WTC11 (cell line): ENCODE results near the gene GNAL. TPM values are rescaled to one million over a fixed set of nuclear protein-coding genes. Genes with fewer than 3 reads are reported as not detected.

Source experiments
- ATAC-seq: fragments of 200-7000 bp; cut with Tn5 transposase; 2 replicates; pipeline ENCODE4 v1.10.0; 2021; ENCODE audit warnings: mild to moderate bottlenecking, moderate library complexity
- CTCF ChIA-PET: fragments of 300-600 bp; sonication (Branson Sonifier 250); formaldehyde crosslinking; loops from one replicate; lab custom pipeline; 2021; ENCODE audit warnings: antibody characterized with exemption; lab: Charles Lee
- POLR2A ChIA-PET: fragments of 350-600 bp; sonication (Branson Sonifier 250); formaldehyde crosslinking; loops from one replicate; lab custom pipeline; 2021; ENCODE audit warnings: antibody characterized with exemption; lab: Charles Lee
- DNase-seq: peaks from one replicate; pipeline ENCODE4 v3.0.0; 2021; ENCODE audit warnings: low spot score
- H3K27ac Mint-ChIP-seq: 2 replicates; pipeline ENCODE4 v1.8.0; 2021; ENCODE audit warnings: mixed read lengths
- H3K27me3 Mint-ChIP-seq: 2 replicates; pipeline ENCODE4 v1.8.0; 2021; ENCODE audit warnings: low read depth, mild to moderate bottlenecking, moderate library complexity, mixed read lengths
- H3K36me3 Mint-ChIP-seq: 2 replicates; pipeline ENCODE4 v1.8.0; 2021; ENCODE audit warnings: mixed read lengths
- H3K4me1 Mint-ChIP-seq: 2 replicates; pipeline ENCODE4 v1.8.0; 2022; ENCODE audit warnings: mixed read lengths
- H3K4me3 Mint-ChIP-seq: 2 replicates; pipeline ENCODE4 v1.8.0; 2021; ENCODE audit warnings: mild to moderate bottlenecking, moderate library complexity, mixed read lengths
- H3K9me3 Mint-ChIP-seq: 2 replicates; pipeline ENCODE4 v1.8.0; 2021; ENCODE audit warnings: mixed read lengths
- CREB1 ChIP-seq: sonication (generic); formaldehyde crosslinking; IDR thresholded peaks from 2 replicates; pipeline ENCODE4 v1.8.0; 2023; ENCODE audit warnings: mild to moderate bottlenecking, missing genetic modification reagents
- CTCF ChIP-seq: fragments of 200-600 bp; IDR thresholded peaks from 2 replicates; pipeline ENCODE4 v1.8.0; 2022; ENCODE audit warnings: antibody characterized with exemption
- FOXJ3 ChIP-seq: sonication (generic); formaldehyde crosslinking; IDR thresholded peaks from 2 replicates; pipeline ENCODE4 v1.9.0; 2021; ENCODE audit warnings: missing genetic modification reagents, mild to moderate bottlenecking, borderline replicate concordance
- FOXK1 ChIP-seq: sonication (generic); formaldehyde crosslinking; IDR thresholded peaks from 2 replicates; pipeline ENCODE4 v1.8.0; 2022; ENCODE audit warnings: mild to moderate bottlenecking, moderate library complexity, missing genetic modification reagents
- FOXP1 ChIP-seq: sonication (generic); formaldehyde crosslinking; IDR thresholded peaks from 2 replicates; pipeline ENCODE4 v1.8.0; 2022; ENCODE audit warnings: missing genetic modification reagents, mild to moderate bottlenecking, moderate library complexity, borderline replicate concordance
- GTF2I ChIP-seq: fragments of 250-450 bp; sonication (Bioruptor Pico); conservative IDR thresholded peaks from 2 replicates; pipeline ENCODE4 v1.4.0; 2021; ENCODE audit warnings: mild to moderate bottlenecking
- IRF1 ChIP-seq: sonication (generic); formaldehyde crosslinking; IDR thresholded peaks from 2 replicates; pipeline ENCODE4 v1.8.0; 2023; ENCODE audit warnings: missing genetic modification reagents
- MYBL2 ChIP-seq: sonication (generic); formaldehyde crosslinking; IDR thresholded peaks from 2 replicates; pipeline ENCODE4 v1.8.1; 2023; ENCODE audit warnings: mild to moderate bottlenecking, moderate library complexity, missing genetic modification reagents
- NFYB ChIP-seq: sonication (generic); formaldehyde crosslinking; conservative IDR thresholded peaks from 2 replicates; pipeline ENCODE4 v1.8.0; 2022; ENCODE audit warnings: low read depth, missing genetic modification reagents
- TEAD4 ChIP-seq: sonication (generic); formaldehyde crosslinking; IDR thresholded peaks from 2 replicates; pipeline ENCODE4 v1.8.0; 2022; ENCODE audit warnings: mild to moderate bottlenecking, missing genetic modification reagents
- ZBTB21 ChIP-seq: sonication (generic); formaldehyde crosslinking; IDR thresholded peaks from 2 replicates; pipeline ENCODE4 v1.8.1; 2023; ENCODE audit warnings: mild to moderate bottlenecking, missing genetic modification reagents, borderline replicate concordance
- ZMAT4 ChIP-seq: fragments of 250-450 bp; sonication (Bioruptor Pico); IDR thresholded peaks from 2 replicates; pipeline ENCODE4 v1.9.0; 2021; ENCODE audit warnings: mild to moderate bottlenecking
- ZNF219 ChIP-seq: sonication (generic); formaldehyde crosslinking; IDR thresholded peaks from 2 replicates; pipeline ENCODE4 v1.8.0; 2023; ENCODE audit warnings: missing genetic modification reagents, mild to moderate bottlenecking, borderline replicate concordance
- ZNF232 ChIP-seq: sonication (generic); formaldehyde crosslinking; IDR thresholded peaks from 2 replicates; pipeline ENCODE4 v1.8.0; 2022; ENCODE audit warnings: mild to moderate bottlenecking, missing genetic modification reagents
- ZNF396 ChIP-seq: fragments of 250-450 bp; sonication (Bioruptor Pico); IDR thresholded peaks from 2 replicates; pipeline ENCODE4 v1.8.0; 2021; ENCODE audit warnings: mild to moderate bottlenecking, moderate library complexity, borderline replicate concordance
- ZNF423 ChIP-seq: fragments of 250-450 bp; sonication (Bioruptor Pico); IDR thresholded peaks from 2 replicates; pipeline ENCODE4 v2.1.2; 2022; ENCODE audit warnings: mild to moderate bottlenecking, moderate library complexity
- ZNF425 ChIP-seq: fragments of 250-450 bp; sonication (Bioruptor Pico); conservative IDR thresholded peaks from 2 replicates; pipeline ENCODE4 v1.9.0; 2021; ENCODE audit warnings: mild to moderate bottlenecking
- ZNF671 ChIP-seq: fragments of 250-450 bp; sonication (Bioruptor Pico); IDR thresholded peaks from 2 replicates; pipeline ENCODE4 v1.8.0; 2021; ENCODE audit warnings: mild to moderate bottlenecking
- total RNA-seq: library from RNA; stranded (reverse); gene quantifications from 3 replicates; pipeline ENCODE4 v1.2.3, GENCODE V29; 2021
- TF ChIP-seq, protein P1 (sequence below): sonication (generic); formaldehyde crosslinking; conservative IDR thresholded peaks from 2 replicates; pipeline ENCODE4 v1.8.1; 2022; ENCODE audit warnings: mild to moderate bottlenecking, missing genetic modification reagents
- TF ChIP-seq, protein P2 (sequence below): sonication (generic); formaldehyde crosslinking; IDR thresholded peaks from 2 replicates; pipeline ENCODE4 v1.8.0; 2022; ENCODE audit warnings: missing genetic modification reagents
- TF ChIP-seq, protein P3 (sequence below): sonication (generic); formaldehyde crosslinking; IDR thresholded peaks from 2 replicates; pipeline ENCODE4 v1.8.1; 2022; ENCODE audit warnings: mild to moderate bottlenecking, moderate library complexity, missing genetic modification reagents
- TF ChIP-seq, protein P4 (sequence below): sonication (generic); formaldehyde crosslinking; conservative IDR thresholded peaks from 2 replicates; pipeline ENCODE4 v1.8.1; 2023; ENCODE audit warnings: mild to moderate bottlenecking, low read depth, missing genetic modification reagents, moderate library complexity

The GNAL gene
- total RNA-seq, 1 experiment from 2014 or later, result 22.3 TPM

DNA sequence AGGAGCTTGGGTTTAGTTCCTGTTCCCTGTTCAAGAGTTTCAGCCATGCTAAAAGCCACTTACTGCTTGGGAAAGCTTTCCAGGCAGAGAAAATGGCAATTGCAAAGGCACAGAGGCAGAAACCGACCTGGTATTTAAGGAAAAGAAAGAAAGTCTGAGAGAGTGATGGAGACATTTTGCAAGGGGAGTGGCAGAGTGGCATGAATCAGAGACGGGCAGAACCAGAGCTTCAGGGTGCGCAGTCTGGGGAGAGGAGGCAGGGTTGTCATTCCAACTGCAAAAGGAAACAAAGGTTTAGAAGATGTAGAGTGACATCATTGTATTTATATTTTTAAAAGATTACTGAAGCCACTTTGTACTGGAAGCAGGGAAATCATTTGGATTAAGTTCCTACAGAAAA is 14.9 kb upstream of the GNAL start:
- no peak for ATAC-seq
- CTCF ChIA-PET, result interaction anchor here (1.5 kb wide), 2 partner anchors 19 to 59 kb away, joined by 3 to 4 read pairs; no protein-coding TSS in a partner anchor
- no peak overlapping the region for H3K4me3 Mint-ChIP-seq
- H3K27ac Mint-ChIP-seq, result no peak overlapping the region
- H3K36me3 Mint-ChIP-seq, result no peaks in the 10 kb centered on the region
- TF ChIP-seq ZNF396 (CRISPR knock-in tag) (no peak), MYBL2 (CRISPR knock-in tag) (no peak), ZMAT4 (CRISPR knock-in tag) (no peak), CREB1 (CRISPR knock-in tag) (no peak), ZBTB21 (no peak), CTCF (no peak), GTF2I (CRISPR knock-in tag) (no peak), ZNF232 (CRISPR knock-in tag) (no peak), ZNF425 (CRISPR knock-in tag) (no peak), ZNF219 (no peak), FOXK1 (CRISPR knock-in tag) (no peak), TEAD4 (CRISPR knock-in tag) (no peak), ZNF423 (CRISPR knock-in tag) (no peak), FOXJ3 (CRISPR knock-in tag) (no peak), FOXP1 (CRISPR knock-in tag) (no peak)
- TF ChIP-seq, protein P1, sequence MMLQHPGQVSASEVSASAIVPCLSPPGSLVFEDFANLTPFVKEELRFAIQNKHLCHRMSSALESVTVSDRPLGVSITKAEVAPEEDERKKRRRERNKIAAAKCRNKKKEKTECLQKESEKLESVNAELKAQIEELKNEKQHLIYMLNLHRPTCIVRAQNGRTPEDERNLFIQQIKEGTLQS (CRISPR knock-in tag), result no peak
- TF ChIP-seq, protein P2, sequence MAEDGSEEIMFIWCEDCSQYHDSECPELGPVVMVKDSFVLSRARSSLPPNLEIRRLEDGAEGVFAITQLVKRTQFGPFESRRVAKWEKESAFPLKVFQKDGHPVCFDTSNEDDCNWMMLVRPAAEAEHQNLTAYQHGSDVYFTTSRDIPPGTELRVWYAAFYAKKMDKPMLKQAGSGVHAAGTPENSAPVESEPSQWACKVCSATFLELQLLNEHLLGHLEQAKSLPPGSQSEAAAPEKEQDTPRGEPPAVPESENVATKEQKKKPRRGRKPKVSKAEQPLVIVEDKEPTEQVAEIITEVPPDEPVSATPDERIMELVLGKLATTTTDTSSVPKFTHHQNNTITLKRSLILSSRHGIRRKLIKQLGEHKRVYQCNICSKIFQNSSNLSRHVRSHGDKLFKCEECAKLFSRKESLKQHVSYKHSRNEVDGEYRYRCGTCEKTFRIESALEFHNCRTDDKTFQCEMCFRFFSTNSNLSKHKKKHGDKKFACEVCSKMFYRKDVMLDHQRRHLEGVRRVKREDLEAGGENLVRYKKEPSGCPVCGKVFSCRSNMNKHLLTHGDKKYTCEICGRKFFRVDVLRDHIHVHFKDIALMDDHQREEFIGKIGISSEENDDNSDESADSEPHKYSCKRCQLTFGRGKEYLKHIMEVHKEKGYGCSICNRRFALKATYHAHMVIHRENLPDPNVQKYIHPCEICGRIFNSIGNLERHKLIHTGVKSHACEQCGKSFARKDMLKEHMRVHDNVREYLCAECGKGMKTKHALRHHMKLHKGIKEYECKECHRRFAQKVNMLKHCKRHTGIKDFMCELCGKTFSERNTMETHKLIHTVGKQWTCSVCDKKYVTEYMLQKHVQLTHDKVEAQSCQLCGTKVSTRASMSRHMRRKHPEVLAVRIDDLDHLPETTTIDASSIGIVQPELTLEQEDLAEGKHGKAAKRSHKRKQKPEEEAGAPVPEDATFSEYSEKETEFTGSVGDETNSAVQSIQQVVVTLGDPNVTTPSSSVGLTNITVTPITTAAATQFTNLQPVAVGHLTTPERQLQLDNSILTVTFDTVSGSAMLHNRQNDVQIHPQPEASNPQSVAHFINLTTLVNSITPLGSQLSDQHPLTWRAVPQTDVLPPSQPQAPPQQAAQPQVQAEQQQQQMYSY (CRISPR knock-in tag), result no peak
- TF ChIP-seq, all 79 proteins: peak for 0
- DNase-seq, result no peak
- Mint-ChIP-seq H3K27me3 (peaks cover 9% of the 10 kb centered on the region; the same call in 1 of the 2 replicates), H3K9me3 (no peaks in the 10 kb centered on the region), H3K4me1 (peaks cover 15% of the 10 kb centered on the region)
- POLR2A ChIA-PET, result no interaction called here

- Mint-ChIP-seq H3K4me3 (no peak overlapping the region), H3K36me3 (no peaks in the 10 kb centered on the region), H3K9me3 (no peaks in the 10 kb centered on the region), H3K4me1 (peaks cover 4% of the 10 kb centered on the region), H3K27me3 (peaks cover 4% of the 10 kb centered on the region; the same call in 1 of the 2 replicates), H3K27ac (no peak overlapping the region)
- CTCF ChIA-PET, result interaction anchor here (0.9 to 1.6 kb wide), 2 partner anchors 21 to 57 kb away, joined by 3 to 6 read pairs; no protein-coding TSS in a partner anchor
- POLR2A ChIA-PET, result no interaction called here
- ATAC-seq, result no peak
- no peak for DNase-seq
- TF ChIP-seq ZNF671 (CRISPR knock-in tag) (no peak), NFYB (CRISPR knock-in tag) (no peak), IRF1 (CRISPR knock-in tag) (no peak), FOXJ3 (CRISPR knock-in tag) (no peak)
- TF ChIP-seq, protein P3, sequence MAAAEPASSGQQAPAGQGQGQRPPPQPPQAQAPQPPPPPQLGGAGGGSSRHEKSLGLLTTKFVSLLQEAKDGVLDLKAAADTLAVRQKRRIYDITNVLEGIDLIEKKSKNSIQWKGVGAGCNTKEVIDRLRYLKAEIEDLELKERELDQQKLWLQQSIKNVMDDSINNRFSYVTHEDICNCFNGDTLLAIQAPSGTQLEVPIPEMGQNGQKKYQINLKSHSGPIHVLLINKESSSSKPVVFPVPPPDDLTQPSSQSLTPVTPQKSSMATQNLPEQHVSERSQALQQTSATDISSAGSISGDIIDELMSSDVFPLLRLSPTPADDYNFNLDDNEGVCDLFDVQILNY (CRISPR knock-in tag), result no peak
- TF ChIP-seq, protein P4, sequence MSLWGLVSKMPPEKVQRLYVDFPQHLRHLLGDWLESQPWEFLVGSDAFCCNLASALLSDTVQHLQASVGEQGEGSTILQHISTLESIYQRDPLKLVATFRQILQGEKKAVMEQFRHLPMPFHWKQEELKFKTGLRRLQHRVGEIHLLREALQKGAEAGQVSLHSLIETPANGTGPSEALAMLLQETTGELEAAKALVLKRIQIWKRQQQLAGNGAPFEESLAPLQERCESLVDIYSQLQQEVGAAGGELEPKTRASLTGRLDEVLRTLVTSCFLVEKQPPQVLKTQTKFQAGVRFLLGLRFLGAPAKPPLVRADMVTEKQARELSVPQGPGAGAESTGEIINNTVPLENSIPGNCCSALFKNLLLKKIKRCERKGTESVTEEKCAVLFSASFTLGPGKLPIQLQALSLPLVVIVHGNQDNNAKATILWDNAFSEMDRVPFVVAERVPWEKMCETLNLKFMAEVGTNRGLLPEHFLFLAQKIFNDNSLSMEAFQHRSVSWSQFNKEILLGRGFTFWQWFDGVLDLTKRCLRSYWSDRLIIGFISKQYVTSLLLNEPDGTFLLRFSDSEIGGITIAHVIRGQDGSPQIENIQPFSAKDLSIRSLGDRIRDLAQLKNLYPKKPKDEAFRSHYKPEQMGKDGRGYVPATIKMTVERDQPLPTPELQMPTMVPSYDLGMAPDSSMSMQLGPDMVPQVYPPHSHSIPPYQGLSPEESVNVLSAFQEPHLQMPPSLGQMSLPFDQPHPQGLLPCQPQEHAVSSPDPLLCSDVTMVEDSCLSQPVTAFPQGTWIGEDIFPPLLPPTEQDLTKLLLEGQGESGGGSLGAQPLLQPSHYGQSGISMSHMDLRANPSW (CRISPR knock-in tag), result no peak
- TF ChIP-seq, protein P1 (CRISPR knock-in tag), result no peak
Observed at GRCh38 chr18:11676386-11676785, 12.7 kb upstream of the GNAL start.
